A673 (cell line): ENCODE data around the gene CHD8. TPM values are rescaled to one million over a fixed set of nuclear protein-coding genes. Genes with fewer than 3 reads are reported as not detected.

Experiments
- BruUV-seq: library from RNA; stranded (reverse); fragments of 400-500 nt; replicated peaks from 2 replicates; lab custom pipeline; 2021; lab: Mats Ljungman, UMichigan
- CTCF ChIA-PET: fragments of 300-600 bp; sonication (Branson Sonifier 250); formaldehyde crosslinking; loops from one replicate; lab custom pipeline; 2022; ENCODE audit warnings: antibody characterized with exemption; lab: Charles Lee
- POLR2A ChIA-PET: fragments of 300-600 bp; sonication (Branson Sonifier 250); formaldehyde crosslinking; loops from one replicate; lab custom pipeline; 2022; ENCODE audit warnings: antibody characterized with exemption; ENCODE audit not compliant: low non-redundant PET; lab: Charles Lee
- DNase-seq: peaks from one replicate; pipeline ENCODE4 v3.0.0-alpha.2; 2015; ENCODE audit warnings: low spot score
- H3K27ac ChIP-seq: fragments of 200-600 bp; sonication (generic); 2 replicates; pipeline ENCODE4 v1.5.1; 2016; ENCODE audit warnings: mixed run types, low read depth, mild to moderate bottlenecking, mixed read lengths, antibody characterized with exemption, low read length; ENCODE audit not compliant: poor library complexity, severe bottlenecking
- H3K27me3 ChIP-seq: fragments of 200-600 bp; sonication (generic); replicated peaks from 2 replicates; pipeline ENCODE4 v1.6.1; 2017; ENCODE audit warnings: mixed run types, low read depth, mild to moderate bottlenecking, mixed read lengths, antibody characterized with exemption, low read length; ENCODE audit not compliant: insufficient read depth, poor library complexity
- H3K36me3 ChIP-seq: fragments of 200-600 bp; sonication (generic); 2 replicates; pipeline ENCODE4 v1.6.1; 2016; ENCODE audit warnings: mixed run types, mild to moderate bottlenecking, mixed read lengths, antibody characterized with exemption, low read length; ENCODE audit not compliant: insufficient read depth, poor library complexity, severe bottlenecking
- H3K4me1 ChIP-seq: fragments of 200-600 bp; sonication (generic); 2 replicates; pipeline ENCODE4 v1.6.1; 2017; ENCODE audit warnings: mixed run types, mild to moderate bottlenecking, mixed read lengths, antibody characterized with exemption, low read length; ENCODE audit not compliant: insufficient read depth, poor library complexity, severe bottlenecking
- H3K4me3 ChIP-seq: fragments of 200-600 bp; sonication (generic); 2 replicates; pipeline ENCODE4 v1.5.1; 2016; ENCODE audit warnings: low read depth, mixed run types, mild to moderate bottlenecking, mixed read lengths, low read length; ENCODE audit not compliant: poor library complexity, severe bottlenecking
- H3K9me3 ChIP-seq: fragments of 200-600 bp; sonication (generic); 2 replicates; pipeline ENCODE4 v1.6.1; 2016; ENCODE audit warnings: mixed run types, low read depth, mild to moderate bottlenecking, mixed read lengths, antibody characterized with exemption, low read length; ENCODE audit not compliant: poor library complexity, severe bottlenecking
- EZH2 ChIP-seq: fragments of 200-600 bp; sonication (generic); IDR thresholded peaks from 2 replicates; pipeline ENCODE4 v1.6.1; 2017; ENCODE audit warnings: borderline replicate concordance, low read depth, mild to moderate bottlenecking, mixed read lengths, antibody characterized with exemption, low read length; ENCODE audit not compliant: poor library complexity, severe bottlenecking
- intact Hi-C: fragments of 100-400 bp; cut with micrococcal nuclease; formaldehyde crosslinking; loops from one replicate; pipeline ENCODE4 v1.10.0; 2022; ENCODE audit not compliant: unreplicated experiment
- total RNA-seq: library from RNA; stranded (reverse); gene quantifications from 2 replicates; pipeline ENCODE4 v1.2.3, GENCODE V29; 2021
- TF ChIP-seq, protein P1 (sequence below): fragments of 300-800, 200-600 bp; sonication (generic); conservative IDR thresholded peaks from 2 replicates; pipeline ENCODE4 v1.5.1; 2017; ENCODE audit warnings: low read depth, mild to moderate bottlenecking, antibody characterized with exemption, low read length, moderate library complexity, mixed read lengths

The CHD8 gene
- total RNA-seq, 1 experiment from 2014 or later: 128 TPM

DNA sequence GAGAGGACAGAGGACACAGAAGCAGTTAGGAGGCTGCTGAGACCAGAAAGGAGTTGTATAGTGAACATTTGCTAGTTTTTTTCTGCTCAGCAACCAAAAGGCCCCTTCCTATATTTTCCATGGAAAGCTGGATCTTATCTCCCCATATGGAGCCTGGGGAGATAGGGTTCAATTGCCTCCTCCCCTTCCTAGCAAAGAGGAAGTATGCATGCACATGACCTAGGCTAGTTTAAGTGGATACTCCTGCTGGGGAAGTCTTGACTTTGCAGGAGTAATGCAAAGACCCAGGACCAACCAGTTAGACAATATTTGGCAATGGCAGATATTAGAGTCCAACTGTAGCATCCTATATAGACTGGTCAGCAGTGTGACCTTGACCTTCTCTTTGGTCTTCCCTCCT is 15.1 kb downstream of the CHD8 start:
- no peaks in the 10 kb centered on the region for H3K9me3 ChIP-seq
- ChIA-PET CTCF (no interaction called here), POLR2A (no interaction called here)
- H3K27me3 ChIP-seq: no peaks in the 10 kb centered on the region
- DNase-seq: no peak
- peaks cover 13% of the 10 kb centered on the region for H3K4me1 ChIP-seq
- H3K27ac ChIP-seq: no peak overlapping the region
- TF ChIP-seq EZH2: no peak
- TF ChIP-seq, protein P1, sequence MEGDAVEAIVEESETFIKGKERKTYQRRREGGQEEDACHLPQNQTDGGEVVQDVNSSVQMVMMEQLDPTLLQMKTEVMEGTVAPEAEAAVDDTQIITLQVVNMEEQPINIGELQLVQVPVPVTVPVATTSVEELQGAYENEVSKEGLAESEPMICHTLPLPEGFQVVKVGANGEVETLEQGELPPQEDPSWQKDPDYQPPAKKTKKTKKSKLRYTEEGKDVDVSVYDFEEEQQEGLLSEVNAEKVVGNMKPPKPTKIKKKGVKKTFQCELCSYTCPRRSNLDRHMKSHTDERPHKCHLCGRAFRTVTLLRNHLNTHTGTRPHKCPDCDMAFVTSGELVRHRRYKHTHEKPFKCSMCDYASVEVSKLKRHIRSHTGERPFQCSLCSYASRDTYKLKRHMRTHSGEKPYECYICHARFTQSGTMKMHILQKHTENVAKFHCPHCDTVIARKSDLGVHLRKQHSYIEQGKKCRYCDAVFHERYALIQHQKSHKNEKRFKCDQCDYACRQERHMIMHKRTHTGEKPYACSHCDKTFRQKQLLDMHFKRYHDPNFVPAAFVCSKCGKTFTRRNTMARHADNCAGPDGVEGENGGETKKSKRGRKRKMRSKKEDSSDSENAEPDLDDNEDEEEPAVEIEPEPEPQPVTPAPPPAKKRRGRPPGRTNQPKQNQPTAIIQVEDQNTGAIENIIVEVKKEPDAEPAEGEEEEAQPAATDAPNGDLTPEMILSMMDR: no peak
- intact Hi-C loops: no loop called here
- no TSS peak for BruUV-seq
- H3K36me3 ChIP-seq: no peaks in the 10 kb centered on the region
- H3K4me3 ChIP-seq: no peak overlapping the region

DNA sequence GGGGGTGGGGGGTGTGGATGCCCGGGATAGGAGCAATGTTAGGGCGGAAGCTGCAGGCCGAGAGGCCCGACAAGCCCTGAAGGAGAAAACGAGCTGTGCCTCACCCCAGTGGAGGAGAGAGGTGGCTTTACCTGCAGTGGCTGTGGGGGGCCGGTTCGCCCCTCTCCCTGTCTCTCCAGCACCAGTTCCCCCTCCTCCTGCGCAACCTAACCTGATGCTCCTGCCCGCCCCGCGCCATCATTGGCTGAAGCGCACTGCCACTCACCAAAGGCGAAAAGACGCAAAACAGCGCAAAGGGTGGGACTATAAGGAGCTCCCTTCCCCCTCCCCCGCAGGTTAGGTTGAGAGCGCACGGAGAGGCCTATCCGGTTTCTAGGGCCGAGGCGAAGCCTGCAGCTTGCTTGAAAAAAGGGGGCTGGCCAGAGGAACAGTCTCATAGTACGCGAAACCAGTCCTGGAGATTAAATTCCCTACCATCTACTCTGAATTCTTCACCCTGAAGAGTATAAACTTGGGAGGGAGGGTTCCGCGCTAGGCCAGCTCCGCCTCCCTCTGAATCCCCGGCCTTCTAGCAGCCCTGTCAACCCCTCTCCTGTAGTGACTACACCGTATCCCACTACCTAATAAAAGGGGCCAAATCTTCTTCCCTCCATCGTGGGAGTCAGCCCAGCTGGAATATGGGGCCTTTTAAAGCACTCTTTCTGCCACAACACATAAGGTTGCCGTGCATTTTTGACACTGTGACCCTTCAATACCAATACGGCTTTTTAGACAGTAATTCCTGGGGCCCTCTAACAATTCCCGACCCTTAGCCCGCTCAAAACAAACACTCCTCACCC is 18.6 kb downstream of the CHD8 start:
- TF ChIP-seq EZH2: no peak
- TF ChIP-seq, protein P1: no peak
- Histone ChIP-seq H3K4me3 (peak overlapping the region; percentile 88), H3K4me1 (peaks cover 19% of the 10 kb centered on the region), H3K27me3 (no peaks in the 10 kb centered on the region), H3K9me3 (no peaks in the 10 kb centered on the region), H3K36me3 (peaks cover 4% of the 10 kb centered on the region), H3K27ac (peak overlapping the region; percentile 86)
- ChIA-PET CTCF (interaction anchor here (1.7 kb wide), 1 partner anchor 19 kb away, joined by 12 read pairs; the partner anchor contains the start of gene CHD8), POLR2A (interaction anchor here (0.6 kb wide), 2 partner anchors 23 to 119 kb away, joined by 3 to 22 read pairs; no protein-coding TSS in a partner anchor)
- no TSS peak for BruUV-seq
- intact Hi-C loops: loop anchor here (1.0 kb wide), 1 partner anchor 19 kb away; the partner anchor contains the start of gene CHD8
- DNase-seq: peak; percentile 100

DNA sequence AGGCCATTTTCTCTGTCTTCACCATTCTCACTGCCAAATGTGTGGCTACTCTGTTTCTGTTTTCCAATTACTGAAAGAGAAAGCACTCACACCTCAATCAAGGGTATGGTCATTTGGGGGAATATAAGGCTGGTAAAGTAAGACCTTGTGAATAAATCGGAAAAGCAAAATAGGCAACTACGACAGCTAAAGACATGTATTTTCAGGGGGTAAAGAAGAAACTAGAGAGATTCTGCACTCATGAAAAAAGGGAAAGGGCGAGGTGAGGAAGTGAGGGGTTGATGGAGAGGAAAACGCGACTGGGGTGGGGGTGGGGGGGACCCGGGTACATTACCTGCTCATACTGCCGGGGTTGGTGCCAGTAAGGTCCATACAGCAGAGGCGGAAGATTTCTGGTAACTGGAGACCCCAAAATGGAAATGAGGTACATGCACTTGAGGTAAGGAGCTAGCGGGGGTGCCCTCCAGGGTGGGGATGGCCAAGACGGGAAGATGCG is 19.3 kb downstream of the CHD8 start:
- Histone ChIP-seq H3K9me3 (no peaks in the 10 kb centered on the region), H3K27me3 (no peaks in the 10 kb centered on the region), H3K27ac (peak overlapping the region; percentile 86), H3K36me3 (peaks cover 9% of the 10 kb centered on the region), H3K4me3 (peak overlapping the region; percentile 88), H3K4me1 (peaks cover 19% of the 10 kb centered on the region)
- no TSS peak for BruUV-seq
- intact Hi-C loops: loop anchor here (1.0 kb wide), 1 partner anchor 20 kb away; the partner anchor contains the start of gene CHD8
- ChIA-PET POLR2A (interaction anchor here (0.6 kb wide), 1 partner anchor 23 kb away, joined by 3 read pairs; no protein-coding TSS in a partner anchor), CTCF (interaction anchor here (1.7 kb wide), 1 partner anchor 20 kb away, joined by 12 read pairs; the partner anchor contains the start of gene CHD8)
- DNase-seq: no peak
- TF ChIP-seq, protein P1: no peak
- TF ChIP-seq EZH2: no peak
